Trophoblast cell (in vitro differentiated cells and primary cell): ENCODE results near the gene CFAP44.
"Not testable (repeated sequence)": the region's sequence is repeated elsewhere in the genome, so short reads cannot be mapped to it uniquely, and the experiment has no call there.

Experiments used
- DNase-seq, 2 donors: peaks; one replicate each; pipeline ENCODE4 v3.0.0-alpha.2; 2016
- H2AFZ ChIP-seq: 2 replicates; pipeline ENCODE4 v1.6.1; 2013; ENCODE audit warnings: low read length, moderate library complexity, mild to moderate bottlenecking; ENCODE audit not compliant: insufficient read depth, poor library complexity
- H2AK5ac ChIP-seq: 2 replicates; pipeline ENCODE4 v1.6.1; 2013; ENCODE audit warnings: mild to moderate bottlenecking, low read length
- H2BK120ac ChIP-seq: 2 replicates; pipeline ENCODE4 v1.6.1; 2013; ENCODE audit warnings: low read length, mild to moderate bottlenecking, moderate library complexity; ENCODE audit not compliant: insufficient read depth, poor library complexity
- H2BK12ac ChIP-seq: 2 replicates; pipeline ENCODE4 v1.6.1; 2013; ENCODE audit warnings: mild to moderate bottlenecking, low read length, moderate library complexity
- H2BK5ac ChIP-seq: 2 replicates; pipeline ENCODE4 v1.6.1; 2013; ENCODE audit warnings: low read length, low read depth, moderate library complexity, mild to moderate bottlenecking; ENCODE audit not compliant: poor library complexity
- H3K14ac ChIP-seq: 2 replicates; pipeline ENCODE4 v1.6.1; 2013; ENCODE audit warnings: mild to moderate bottlenecking, low read length
- H3K18ac ChIP-seq: 2 replicates; pipeline ENCODE4 v1.6.1; 2013; ENCODE audit warnings: mild to moderate bottlenecking, low read length
- H3K23ac ChIP-seq: 2 replicates; pipeline ENCODE4 v1.6.1; 2013; ENCODE audit warnings: low read length
- H3K27ac ChIP-seq: 2 replicates; pipeline ENCODE4 v1.5.1; 2013; ENCODE audit warnings: low read depth, mild to moderate bottlenecking, inconsistent platforms, low read length, moderate library complexity
- H3K27me3 ChIP-seq: 2 replicates; pipeline ENCODE4 v1.6.1; 2013; ENCODE audit warnings: inconsistent platforms, mild to moderate bottlenecking, low read length, moderate library complexity; ENCODE audit not compliant: insufficient read depth
- H3K36me3 ChIP-seq, 2 experiments: 1 replicate in 1 of 2; 2 replicates in 1 of 2; pipeline ENCODE4 v1.6.1; 2013; ENCODE audit warnings: low read length in 2 of 2, mild to moderate bottlenecking in 2 of 2, moderate library complexity in 1 of 2; ENCODE audit not compliant: insufficient read depth in 2 of 2, control insufficient read depth in 1 of 2
- H3K4ac ChIP-seq: 2 replicates; pipeline ENCODE4 v1.6.1; 2013; ENCODE audit warnings: low read depth, mild to moderate bottlenecking, low read length, moderate library complexity
- H3K4me1 ChIP-seq, 2 experiments: 1 replicate in 1 of 2; 2 replicates in 1 of 2; pipeline ENCODE4 v1.6.1; 2013; ENCODE audit warnings: low read length in 2 of 2, mild to moderate bottlenecking in 2 of 2, moderate library complexity in 1 of 2; ENCODE audit not compliant: insufficient read depth in 2 of 2, control insufficient read depth in 1 of 2
- H3K4me2 ChIP-seq: 2 replicates; pipeline ENCODE4 v1.6.1; 2013; ENCODE audit warnings: inconsistent platforms, mild to moderate bottlenecking, low read length, moderate library complexity
- H3K4me3 ChIP-seq: 2 replicates; pipeline ENCODE4 v1.5.1; 2013; ENCODE audit warnings: mild to moderate bottlenecking, low read depth, low read length, inconsistent platforms
- H3K79me1 ChIP-seq: one replicate; pipeline ENCODE4 v1.6.1; 2013; ENCODE audit warnings: low read length
- H3K79me2 ChIP-seq: 2 replicates; pipeline ENCODE4 v1.6.1; 2013; ENCODE audit warnings: low read length, mild to moderate bottlenecking; ENCODE audit not compliant: control insufficient read depth, insufficient read depth, poor library complexity
- H3K9ac ChIP-seq: 2 replicates; pipeline ENCODE4 v1.6.1; 2013; ENCODE audit warnings: mild to moderate bottlenecking, low read length
- H3K9me3 ChIP-seq: 2 replicates; pipeline ENCODE4 v1.6.1; 2013; ENCODE audit warnings: low read depth, mild to moderate bottlenecking, control low read depth, inconsistent platforms, low read length; ENCODE audit not compliant: insufficient read depth
- H4K12ac ChIP-seq: 2 replicates; pipeline ENCODE4 v1.6.1; 2013; ENCODE audit warnings: low read depth, mild to moderate bottlenecking, low read length, moderate library complexity
- H4K8ac ChIP-seq: 2 replicates; pipeline ENCODE4 v1.6.1; 2013; ENCODE audit warnings: low read depth, mild to moderate bottlenecking, low read length, moderate library complexity
- H4K91ac ChIP-seq: one replicate; pipeline ENCODE4 v1.6.1; 2013; ENCODE audit warnings: low read depth, mild to moderate bottlenecking, low read length, moderate library complexity
- WGBS: extraction: QIAGEN DNeasy Blood & Tissue Kit; methylation state at CpG from one replicate; pipeline ENCODE4 v1.1.7; 2013; ENCODE audit warnings: missing lambda C conversion rate; ENCODE audit not compliant: insufficient read length, insufficient coverage; ENCODE audit errors: extremely low coverage; 5-methylcytosine and 5-hydroxymethylcytosine counted together

Gene CFAP44

GRCh38 chr3:113458554-113458953 lies 17.3 kb upstream of the CFAP44 start:
- H3K23ac ChIP-seq, H3K4me1 ChIP-seq, H3K4ac ChIP-seq, H3K9ac ChIP-seq, DNase-seq, H2BK12ac ChIP-seq, H2BK5ac ChIP-seq, H3K27ac ChIP-seq, H3K79me1 ChIP-seq, H4K91ac ChIP-seq, H3K4me3 ChIP-seq, H2BK120ac ChIP-seq, H2AFZ ChIP-seq, H3K18ac ChIP-seq, H3K79me2 ChIP-seq, H3K27me3 ChIP-seq, H2AK5ac ChIP-seq, H4K8ac ChIP-seq, H3K14ac ChIP-seq, H3K9me3 ChIP-seq, H3K4me2 ChIP-seq, H3K36me3 ChIP-seq, H4K12ac ChIP-seq: not testable (repeated sequence)
- no CpG with 5 or more reads among the region's 27 CpGs for WGBS

- Histone ChIP-seq H4K12ac (no peak overlapping the region), H3K9ac (no peak overlapping the region), H3K4ac (no peak overlapping the region), H3K27me3 (no peaks in the 10 kb centered on the region), H2BK120ac (no peak overlapping the region), H3K23ac (no peak overlapping the region), H3K79me2 (no peaks in the 10 kb centered on the region), H2BK12ac (no peak overlapping the region), H3K4me1 (no peaks in the 10 kb centered on the region), H4K8ac (no peak overlapping the region), H2BK5ac (no peak overlapping the region), H3K9me3 (no peaks in the 10 kb centered on the region), H3K14ac (no peak overlapping the region), H2AK5ac (no peak overlapping the region), H3K4me3 (no peak overlapping the region), H3K79me1 (no peaks in the 10 kb centered on the region), H2AFZ (no peak overlapping the region), H4K91ac (no peak overlapping the region), H3K27ac (no peak overlapping the region), H3K36me3 (peaks cover 4 to 9% of the 10 kb centered on the region in 2 experiments), H3K4me2 (no peak overlapping the region), H3K18ac (no peak overlapping the region)
- no peak for DNase-seq
Measured at GRCh38 chr3:113455446-113455845, 14.2 kb upstream of the CFAP44 start.

DNA sequence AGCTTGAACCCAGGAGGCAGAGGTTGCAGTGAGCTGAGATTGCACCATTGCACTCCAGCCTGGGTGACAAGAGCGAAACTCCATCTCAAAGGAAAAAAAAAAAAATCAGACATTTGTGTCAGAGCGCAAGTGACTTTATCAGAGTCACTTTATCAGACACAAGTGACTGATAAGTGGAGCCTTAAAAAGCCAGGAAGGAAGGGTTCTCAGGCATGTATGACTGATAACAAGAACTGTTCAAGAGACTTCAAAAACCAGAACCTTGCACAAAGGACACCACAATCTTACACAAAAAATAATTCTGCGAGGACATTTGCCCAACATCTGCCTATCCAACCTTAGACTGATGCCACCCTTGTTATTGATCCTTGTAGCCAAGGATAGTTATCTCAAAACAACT lies 13.3 kb upstream of the CFAP44 start:
- Histone ChIP-seq H3K4me3 (no peak overlapping the region), H3K4ac (no peak overlapping the region), H3K27me3 (no peaks in the 10 kb centered on the region), H3K18ac (no peak overlapping the region), H3K79me2 (no peaks in the 10 kb centered on the region), H3K14ac (no peak overlapping the region), H3K4me1 (no peaks in the 10 kb centered on the region), H4K12ac (no peak overlapping the region), H2BK5ac (no peak overlapping the region), H3K9ac (no peak overlapping the region), H2AK5ac (no peak overlapping the region), H2BK12ac (no peak overlapping the region), H4K8ac (no peak overlapping the region), H3K4me2 (no peak overlapping the region), H2AFZ (no peak overlapping the region), H3K23ac (no peak overlapping the region), H3K27ac (no peak overlapping the region), H2BK120ac (no peak overlapping the region), H3K79me1 (no peaks in the 10 kb centered on the region), H3K9me3 (no peaks in the 10 kb centered on the region), H3K36me3 (peaks cover 4 to 9% of the 10 kb centered on the region in 2 experiments), H4K91ac (no peak overlapping the region)
- no CpG with 5 or more reads among the region's 3 CpGs for WGBS
- no peak for DNase-seq

DNA sequence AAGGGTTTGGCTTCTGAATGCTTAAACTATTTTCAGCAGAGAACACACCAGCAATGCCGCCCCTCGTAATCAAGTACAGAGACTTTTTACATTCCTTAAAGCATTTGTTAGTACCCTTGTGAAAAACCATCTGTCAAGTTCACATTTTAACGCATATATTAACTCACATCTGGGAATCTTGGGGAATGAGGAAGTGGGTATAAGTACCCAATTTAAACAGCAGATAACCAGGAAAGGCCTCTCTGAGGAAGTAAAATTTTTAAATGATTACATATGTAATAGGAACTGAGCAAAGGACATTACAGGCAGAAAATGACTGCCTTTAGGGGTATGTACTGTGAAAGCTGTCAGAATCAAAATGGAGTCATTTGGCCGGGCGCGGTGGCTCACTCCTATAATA lies 12.8 kb upstream of the CFAP44 start:
- H2AFZ ChIP-seq: no peak overlapping the region
- no peak overlapping the region for H2BK12ac ChIP-seq
- no peak overlapping the region for H3K9ac ChIP-seq
- no peak overlapping the region for H3K14ac ChIP-seq
- no peak overlapping the region for H3K27ac ChIP-seq
- no peaks in the 10 kb centered on the region for H3K4me1 ChIP-seq
- no peak overlapping the region for H3K4ac ChIP-seq
- no peaks in the 10 kb centered on the region for H3K79me1 ChIP-seq
- no peaks in the 10 kb centered on the region for H3K27me3 ChIP-seq
- DNase-seq: no peak
- H3K36me3 ChIP-seq: peaks cover 2 to 7% of the 10 kb centered on the region in 2 experiments
- no peak overlapping the region for H3K23ac ChIP-seq
- H3K79me2 ChIP-seq: no peaks in the 10 kb centered on the region
- no peak overlapping the region for H2BK120ac ChIP-seq
- no peak overlapping the region for H4K8ac ChIP-seq
- no peaks in the 10 kb centered on the region for H3K9me3 ChIP-seq
- no peak overlapping the region for H2BK5ac ChIP-seq
- no peak overlapping the region for H4K12ac ChIP-seq
- no peak overlapping the region for H3K18ac ChIP-seq
- H2AK5ac ChIP-seq: no peak overlapping the region
- H3K4me3 ChIP-seq: no peak overlapping the region
- H4K91ac ChIP-seq: no peak overlapping the region
- H3K4me2 ChIP-seq: no peak overlapping the region
- WGBS: no CpG with 5 or more reads among the region's 6 CpGs
